ENCODE results near the gene BLID.

DNA sequence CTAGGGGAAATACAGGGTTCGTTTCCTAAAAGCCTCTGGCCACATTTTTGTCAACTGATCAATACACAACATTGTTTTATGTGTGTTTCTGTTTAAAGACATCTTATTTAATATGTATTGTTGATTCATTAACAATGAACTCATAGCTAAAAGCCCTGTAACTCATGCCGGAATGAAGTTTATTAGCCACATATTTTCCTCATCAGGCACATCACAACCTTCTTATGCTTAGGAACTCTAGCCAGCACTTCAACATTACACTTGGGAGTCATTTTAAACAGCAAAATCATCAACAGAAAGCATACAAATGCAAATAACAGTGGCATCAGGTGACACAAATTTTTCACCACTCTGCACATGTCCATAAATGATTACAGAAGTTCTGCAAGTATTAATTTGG is 15.1 kb upstream of the BLID start:
- TF ChIP-seq, protein P1, sequence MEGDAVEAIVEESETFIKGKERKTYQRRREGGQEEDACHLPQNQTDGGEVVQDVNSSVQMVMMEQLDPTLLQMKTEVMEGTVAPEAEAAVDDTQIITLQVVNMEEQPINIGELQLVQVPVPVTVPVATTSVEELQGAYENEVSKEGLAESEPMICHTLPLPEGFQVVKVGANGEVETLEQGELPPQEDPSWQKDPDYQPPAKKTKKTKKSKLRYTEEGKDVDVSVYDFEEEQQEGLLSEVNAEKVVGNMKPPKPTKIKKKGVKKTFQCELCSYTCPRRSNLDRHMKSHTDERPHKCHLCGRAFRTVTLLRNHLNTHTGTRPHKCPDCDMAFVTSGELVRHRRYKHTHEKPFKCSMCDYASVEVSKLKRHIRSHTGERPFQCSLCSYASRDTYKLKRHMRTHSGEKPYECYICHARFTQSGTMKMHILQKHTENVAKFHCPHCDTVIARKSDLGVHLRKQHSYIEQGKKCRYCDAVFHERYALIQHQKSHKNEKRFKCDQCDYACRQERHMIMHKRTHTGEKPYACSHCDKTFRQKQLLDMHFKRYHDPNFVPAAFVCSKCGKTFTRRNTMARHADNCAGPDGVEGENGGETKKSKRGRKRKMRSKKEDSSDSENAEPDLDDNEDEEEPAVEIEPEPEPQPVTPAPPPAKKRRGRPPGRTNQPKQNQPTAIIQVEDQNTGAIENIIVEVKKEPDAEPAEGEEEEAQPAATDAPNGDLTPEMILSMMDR (IDR thresholded peaks at IDR 0.05): no peak
- no peak for TF ChIP-seq POLR2AphosphoS5 (IDR thresholded peaks at IDR 0.05)

All from suprapubic skin (tissue), 3 donors.